Naive thymus-derived CD4-positive, alpha-beta T cell (primary cell): ENCODE measurements around the gene SMG1. TPM values are rescaled to one million over a fixed set of nuclear protein-coding genes. Genes with fewer than 3 reads are reported as not detected.
"Not testable (repeated sequence)": the region's sequence is repeated elsewhere in the genome, so short reads cannot be mapped to it uniquely, and the experiment has no call there.

ENCODE experiments used
- ATAC-seq: fragments of 150-1000 bp; cut with Tn5 transposase; 2 replicates; pipeline ENCODE4 v1.10.0; 2021; ENCODE audit warnings: mild to moderate bottlenecking, moderate library complexity
- CTCF ChIA-PET: fragments of 350-600 bp; sonication (Branson Sonifier 250); formaldehyde crosslinking; loops from one replicate; lab custom pipeline; 2021; ENCODE audit warnings: antibody characterized with exemption; lab: Charles Lee
- POLR2A ChIA-PET: fragments of 350-600 bp; sonication (Branson Sonifier 250); formaldehyde crosslinking; loops from one replicate; lab custom pipeline; 2021; ENCODE audit warnings: antibody characterized with exemption, inconsistent platforms; lab: Charles Lee
- DNase-seq, 9 donors: peaks; one replicate each; pipeline versions ENCODE4 v3.0.0 to v3.0.0-alpha.2; 2020 to 2022; ENCODE audit warnings: mixed read lengths in 1 of 9
- H3K27ac ChIP-seq: one replicate; pipeline ENCODE4 v1.7.0; 2013; ENCODE audit warnings: mild to moderate bottlenecking, low read depth, low read length, moderate library complexity
- H3K27me3 ChIP-seq, 2 donors: one replicate each; pipeline ENCODE4 v1.7.0; 2013; ENCODE audit warnings: low read length in 2 of 2, mild to moderate bottlenecking in 2 of 2, moderate library complexity in 2 of 2; ENCODE audit not compliant: control insufficient read depth in 2 of 2, insufficient read depth in 2 of 2
- H3K36me3 ChIP-seq, 3 experiments: 1 replicate in 2 of 3; 2 replicates in 1 of 3; pipeline ENCODE4 v1.7.0; 2013; ENCODE audit warnings: low read length in 3 of 3, mild to moderate bottlenecking in 3 of 3, moderate library complexity in 1 of 3; ENCODE audit not compliant: insufficient read depth in 3 of 3, control insufficient read depth in 2 of 3
- H3K4me1 ChIP-seq, 2 donors: one replicate each; pipeline ENCODE4 v1.7.0; 2013; ENCODE audit warnings: low read length in 2 of 2, mild to moderate bottlenecking in 2 of 2, moderate library complexity in 1 of 2; ENCODE audit not compliant: control insufficient read depth in 2 of 2, insufficient read depth in 2 of 2
- H3K4me3 ChIP-seq: 2 replicates; pipeline ENCODE4 v1.7.0; 2013; ENCODE audit warnings: mild to moderate bottlenecking, low read length
- H3K9me3 ChIP-seq, 3 experiments: 1 replicate in 2 of 3; 2 replicates in 1 of 3; pipeline ENCODE4 v1.7.0; 2013; ENCODE audit warnings: low read length in 3 of 3; ENCODE audit not compliant: control insufficient read depth in 2 of 3
- H3K27ac Mint-ChIP-seq, 9 donors: one replicate each; pipeline ENCODE4 v1.8.0; 2020 to 2022; ENCODE audit warnings: mixed read lengths in 9 of 9, mild to moderate bottlenecking in 8 of 9, moderate library complexity in 5 of 9, inconsistent platforms in 2 of 9
- H3K27me3 Mint-ChIP-seq, 5 donors: one replicate each; pipeline ENCODE4 v1.8.0; 2021 to 2022; ENCODE audit warnings: mixed read lengths in 5 of 5, mild to moderate bottlenecking in 1 of 5
- H3K36me3 Mint-ChIP-seq, 5 donors: one replicate each; pipeline ENCODE4 v1.8.0; 2020 to 2022; ENCODE audit warnings: mixed read lengths in 5 of 5, mild to moderate bottlenecking in 3 of 5, inconsistent platforms in 1 of 5
- H3K4me1 Mint-ChIP-seq, 7 donors: one replicate each; pipeline ENCODE4 v1.8.0; 2020 to 2022; ENCODE audit warnings: mixed read lengths in 7 of 7, mild to moderate bottlenecking in 3 of 7, inconsistent platforms in 1 of 7
- H3K4me3 Mint-ChIP-seq, 10 donors: one replicate each; pipeline ENCODE4 v1.8.0; 2020 to 2022; ENCODE audit warnings: mild to moderate bottlenecking in 10 of 10, mixed read lengths in 10 of 10, moderate library complexity in 6 of 10, inconsistent platforms in 2 of 10
- H3K9me3 Mint-ChIP-seq, 11 donors: one replicate each; pipeline ENCODE4 v1.8.0; 2020 to 2022; ENCODE audit warnings: mixed read lengths in 11 of 11, mild to moderate bottlenecking in 4 of 11, inconsistent platforms in 1 of 11, moderate library complexity in 1 of 11
- intact Hi-C, 2 donors: fragments of 100-400 bp; cut with micrococcal nuclease; formaldehyde crosslinking; loops; one replicate each; pipeline ENCODE4 v1.15.1; 2023
- polyA plus RNA-seq, 2 donors: library from polyadenylated mRNA; unstranded; fragments of 300-500 nt; fragmentation: Illumina TruSeq; gene quantifications; one replicate each; pipeline ENCODE4 v1.2.3, GENCODE V29; 2021
- total RNA-seq, 6 experiments: library from RNA in 5 of 6; stranded (reverse) in 5 of 6; gene quantifications; 1 replicate in 5 of 6; 2 replicates in 1 of 6; pipeline ENCODE4 v1.2.3 and lab custom pipeline; 2021 to 2026

The SMG1 gene
- total and polyA plus RNA-seq, 7 experiments from 2014 or later = 16.0 to 181 (median 158) TPM

DNA sequence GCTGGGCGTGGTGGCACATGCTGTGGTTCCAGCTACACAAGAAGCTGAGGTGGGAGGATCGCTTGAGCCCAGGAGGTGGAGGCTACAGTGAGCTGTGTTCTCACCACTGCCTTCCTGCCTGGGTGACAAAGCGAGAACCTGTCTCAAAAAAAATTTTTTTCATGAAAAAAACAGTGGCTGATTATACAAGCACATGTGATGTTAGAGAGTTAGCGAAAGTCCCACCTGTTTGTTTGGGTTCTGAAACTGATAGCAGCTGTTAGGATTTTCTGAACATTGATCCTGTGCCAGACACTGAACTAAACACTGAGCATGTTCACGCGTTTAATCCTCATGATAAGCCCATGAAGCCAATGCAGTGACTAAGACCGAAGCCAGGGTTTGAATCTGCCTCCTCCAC lies 159.0 kb downstream of the SMG1 start:
- Mint-ChIP-seq H3K27ac (peak overlapping the region in 3 of 9 donors; percentile 31 to 74 (median 43)), H3K36me3 (peaks cover 0 to 13% (median 4%) of the 10 kb centered on the region in 5 donors), H3K9me3 (peaks cover 0 to 13% (median 5%) of the 10 kb centered on the region in 11 donors), H3K4me3 (peak overlapping the region in 5 of 10 donors; percentile 8 to 57 (median 25)), H3K4me1 (peaks cover 6 to 24% (median 8%) of the 10 kb centered on the region in 7 donors)
- DNase-seq (peak in 4 of 9 donors; percentile 13 to 38 (median 25)), ATAC-seq (peak; percentile 85)
- POLR2A ChIA-PET, H3K27me3 ChIP-seq, H3K27me3 Mint-ChIP-seq, H3K27ac ChIP-seq, intact Hi-C loops, H3K4me3 ChIP-seq, H3K36me3 ChIP-seq, H3K4me1 ChIP-seq, H3K9me3 ChIP-seq: not testable (repeated sequence)
- CTCF ChIA-PET = interaction anchor here (0.7 kb wide), 1 partner anchor 1599 kb away, joined by 4 read pairs; no protein-coding TSS in a partner anchor

DNA sequence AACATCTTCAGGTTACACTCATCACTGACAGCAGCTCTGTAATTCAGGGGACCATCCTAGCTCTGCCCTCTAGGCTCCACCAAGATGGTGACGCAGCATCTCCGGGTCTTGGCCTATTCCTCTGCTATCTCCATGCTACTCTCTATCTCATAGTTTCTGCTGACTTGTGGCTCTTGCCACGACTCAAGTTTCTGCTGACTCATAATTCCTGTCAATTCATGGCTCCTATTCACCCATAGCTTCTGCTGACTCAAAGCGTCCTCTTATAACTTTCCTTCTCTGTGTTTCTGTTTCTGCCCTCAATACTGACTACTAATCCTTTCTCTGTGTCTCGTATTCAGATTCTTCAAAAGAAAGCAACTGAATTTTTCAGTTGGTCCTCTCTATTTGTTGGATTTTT lies 163.5 kb downstream of the SMG1 start:
- ATAC-seq, CTCF ChIA-PET: not testable (repeated sequence)

GRCh38 chr16:18759598-18760520 lies 166.3 kb downstream of the SMG1 start:
- ATAC-seq = peak; percentile 96

More for the DNA sequence above, 163.5 kb downstream of the SMG1 start:
- DNase-seq, H3K9me3 Mint-ChIP-seq, H3K27ac Mint-ChIP-seq, H3K4me3 ChIP-seq, H3K36me3 ChIP-seq, H3K36me3 Mint-ChIP-seq, H3K4me1 ChIP-seq, H3K27ac ChIP-seq, H3K27me3 ChIP-seq, H3K9me3 ChIP-seq, H3K27me3 Mint-ChIP-seq, intact Hi-C loops, POLR2A ChIA-PET, H3K4me3 Mint-ChIP-seq: not testable (repeated sequence)
- H3K4me1 Mint-ChIP-seq = peaks cover 0 to 27% (median 5%) of the 10 kb centered on the region in 7 donors

GRCh38 chr16:18757960-18758660 lies 168.1 kb downstream of the SMG1 start:
- ATAC-seq, H3K4me3 ChIP-seq, H3K36me3 Mint-ChIP-seq, DNase-seq, H3K36me3 ChIP-seq, H3K27me3 ChIP-seq, H3K4me1 ChIP-seq, H3K9me3 Mint-ChIP-seq, H3K27me3 Mint-ChIP-seq, H3K27ac ChIP-seq, CTCF ChIA-PET, H3K9me3 ChIP-seq: not testable (repeated sequence)
- POLR2A ChIA-PET = interaction anchor here (0.7 kb wide), 1 partner anchor 203 kb away, joined by 3 read pairs; no protein-coding TSS in a partner anchor
- peaks cover 7 to 25% (median 13%) of the 10 kb centered on the region in 7 donors for H3K4me1 Mint-ChIP-seq
- H3K4me3 Mint-ChIP-seq = peak overlapping the region in 1 of 10 donors; percentile 47
- intact Hi-C loops = loop anchor here in 1 of 2 donors (5.0 kb wide), 1 partner anchor 836 kb away; no protein-coding TSS in a partner anchor
- H3K27ac Mint-ChIP-seq = peak overlapping the region in 2 of 9 donors; percentile 69 to 76

More at GRCh38 chr16:18759598-18760520, 166.3 kb downstream of the SMG1 start:
- H3K27me3 ChIP-seq, H3K36me3 ChIP-seq, H3K27me3 Mint-ChIP-seq, H3K9me3 Mint-ChIP-seq, H3K4me1 ChIP-seq, H3K27ac ChIP-seq, H3K4me3 ChIP-seq, POLR2A ChIA-PET, H3K36me3 Mint-ChIP-seq, CTCF ChIA-PET, H3K9me3 ChIP-seq: not testable (repeated sequence)
- DNase-seq = peak in 8 of 9 donors; percentile 22 to 69 (median 54)
- H3K4me3 Mint-ChIP-seq = peak overlapping the region in 1 of 10 donors; percentile 51
- H3K4me1 Mint-ChIP-seq = peaks cover 7 to 29% (median 13%) of the 10 kb centered on the region in 7 donors
- peak overlapping the region in 2 of 9 donors; percentile 21 to 65 for H3K27ac Mint-ChIP-seq
- intact Hi-C loops = loop anchor here in 1 of 2 donors (5.0 kb wide), 1 partner anchor 838 kb away; no protein-coding TSS in a partner anchor

DNA sequence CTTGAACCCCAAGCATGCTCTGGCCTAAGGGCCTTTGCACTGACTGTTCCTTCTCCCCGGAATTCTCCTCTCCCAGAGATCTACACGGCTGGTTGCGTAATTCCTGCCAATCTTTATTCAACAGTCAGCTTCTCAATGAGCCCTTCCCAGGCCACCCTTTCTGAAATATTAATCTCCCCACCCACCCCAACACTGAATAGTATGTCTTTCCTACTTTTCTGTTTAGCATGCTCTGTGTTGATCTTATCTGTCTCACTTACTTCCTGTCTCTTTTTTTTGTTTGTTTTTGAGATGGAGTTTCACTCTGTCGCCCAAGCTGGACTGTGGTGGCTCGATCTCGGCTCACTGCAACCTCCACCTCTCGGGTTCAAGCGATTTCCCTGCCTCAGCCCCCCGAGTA lies 169.6 kb downstream of the SMG1 start:
- intact Hi-C loops = loop anchor here in 1 of 2 donors (5.0 kb wide), 1 partner anchor 834 kb away; no protein-coding TSS in a partner anchor
- POLR2A ChIA-PET, H3K27ac ChIP-seq, CTCF ChIA-PET, DNase-seq, H3K9me3 Mint-ChIP-seq, H3K27me3 Mint-ChIP-seq, ATAC-seq, H3K9me3 ChIP-seq, H3K4me3 ChIP-seq, H3K27me3 ChIP-seq, H3K36me3 Mint-ChIP-seq, H3K4me1 ChIP-seq, H3K36me3 ChIP-seq: not testable (repeated sequence)
- Mint-ChIP-seq H3K27ac (peak overlapping the region in 5 of 9 donors; percentile 25 to 86 (median 65)), H3K4me1 (peaks cover 7 to 25% (median 13%) of the 10 kb centered on the region in 7 donors), H3K4me3 (peak overlapping the region in 8 of 10 donors; percentile 19 to 84 (median 54))
